HG03045 (cell line): Measurements from ENCODE around the gene KNDC1.

Experiments
- ATAC-seq: cut with Tn5 transposase; IDR thresholded peaks from one replicate; pipeline ENCODE4 v1.9.1; 2021; ENCODE audit warnings: mild to moderate bottlenecking, moderate library complexity; ENCODE audit not compliant: unreplicated experiment

The KNDC1 gene

DNA sequence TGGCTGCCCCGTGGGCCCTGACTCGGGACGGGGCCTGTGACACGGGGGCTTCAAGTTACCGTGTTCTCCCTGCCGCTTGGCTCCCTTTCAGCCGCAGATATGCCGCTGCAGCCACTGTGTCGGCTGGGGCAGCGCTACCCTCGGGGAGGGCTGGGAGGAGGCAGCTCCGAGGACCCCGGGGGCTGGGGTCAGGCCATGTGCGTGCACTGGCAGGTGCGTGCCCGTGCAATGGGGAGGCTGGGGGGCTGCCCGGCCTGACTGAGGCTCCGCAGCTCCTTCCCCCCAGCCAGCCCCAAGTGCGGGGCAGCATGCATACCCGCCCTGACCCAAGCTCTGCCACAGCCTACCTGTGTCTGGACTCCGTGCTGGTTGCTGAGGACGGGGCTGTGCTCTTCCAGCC lies 29.2 kb downstream of the KNDC1 start:
- no peak for ATAC-seq

DNA sequence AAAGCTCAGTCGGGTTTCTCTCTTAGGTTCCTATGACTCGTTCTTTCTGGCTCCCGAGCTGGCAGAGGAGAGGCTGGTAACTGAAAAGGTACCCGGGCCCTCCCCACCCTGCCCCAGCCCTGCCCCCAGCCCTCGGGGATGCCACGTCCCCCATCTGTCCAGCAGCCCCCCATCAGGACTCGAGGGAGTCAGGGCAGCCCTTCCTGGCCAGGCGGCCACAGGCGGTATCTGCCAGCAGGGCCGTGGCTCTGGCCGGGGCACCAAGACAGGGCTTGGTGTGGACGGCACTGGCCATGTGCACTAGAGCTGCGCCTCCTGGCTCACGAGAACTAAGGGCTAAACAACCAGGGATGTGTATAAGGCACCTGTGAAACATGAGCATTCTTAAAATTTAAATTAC lies 29.7 kb downstream of the KNDC1 start:
- no peak for ATAC-seq

DNA sequence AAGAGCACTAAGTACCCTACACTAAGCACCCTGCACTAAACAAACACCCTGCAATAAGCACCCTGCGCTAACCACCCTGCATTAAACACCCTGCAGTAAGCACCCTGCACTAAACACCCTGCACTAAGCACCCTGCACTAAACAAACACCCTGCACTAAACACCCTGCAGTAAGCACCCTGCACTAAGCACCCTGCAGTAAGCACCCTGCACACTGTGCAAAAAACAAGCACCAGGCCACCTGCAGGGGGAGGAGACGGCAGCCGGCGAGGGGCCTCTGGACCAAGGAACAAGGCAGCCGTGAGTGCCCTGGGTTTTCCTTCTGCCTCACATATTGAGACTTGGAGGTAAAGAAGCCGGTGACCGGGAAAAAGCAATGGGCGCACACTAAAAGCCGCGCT lies 30.2 kb downstream of the KNDC1 start:
- no peak for ATAC-seq

DNA sequence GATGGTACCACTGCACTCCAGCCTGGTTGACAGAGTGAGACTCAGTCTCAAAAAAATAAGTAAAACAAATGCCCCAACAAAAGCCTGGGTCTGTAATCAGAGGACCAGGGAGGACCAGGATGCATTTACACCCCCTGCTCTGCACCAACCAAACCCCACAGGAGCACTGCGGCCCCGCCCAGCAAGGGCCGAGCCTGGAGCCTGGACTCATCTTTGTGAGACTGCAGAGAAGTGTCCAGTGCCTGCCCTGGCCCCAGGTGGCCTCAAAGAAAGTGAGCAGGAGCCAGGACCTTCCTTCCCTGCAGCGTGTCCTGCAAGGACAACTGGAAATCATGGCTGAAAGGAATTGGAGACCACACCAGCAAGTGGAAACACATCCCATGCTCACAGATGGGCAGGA lies 31.6 kb downstream of the KNDC1 start:
- no peak for ATAC-seq

DNA sequence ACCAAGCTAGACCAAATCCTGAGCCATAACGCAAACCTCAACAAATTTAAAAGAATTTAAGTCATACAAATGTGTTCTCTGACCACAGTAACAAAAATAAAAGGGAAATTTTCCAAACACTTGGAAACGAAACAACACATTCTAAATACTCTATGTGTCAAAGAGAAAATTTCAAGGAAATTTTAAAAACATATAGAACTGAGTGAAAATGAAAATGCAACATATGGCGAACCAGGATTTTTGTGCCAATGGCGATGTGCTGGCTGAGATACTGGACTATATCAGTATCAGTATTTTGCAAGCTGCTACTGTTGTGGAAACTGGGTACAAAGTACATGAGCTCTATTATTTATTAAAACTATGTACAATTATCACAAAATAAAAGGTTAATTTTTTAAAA lies 34.1 kb downstream of the KNDC1 start:
- ATAC-seq = no peak

DNA sequence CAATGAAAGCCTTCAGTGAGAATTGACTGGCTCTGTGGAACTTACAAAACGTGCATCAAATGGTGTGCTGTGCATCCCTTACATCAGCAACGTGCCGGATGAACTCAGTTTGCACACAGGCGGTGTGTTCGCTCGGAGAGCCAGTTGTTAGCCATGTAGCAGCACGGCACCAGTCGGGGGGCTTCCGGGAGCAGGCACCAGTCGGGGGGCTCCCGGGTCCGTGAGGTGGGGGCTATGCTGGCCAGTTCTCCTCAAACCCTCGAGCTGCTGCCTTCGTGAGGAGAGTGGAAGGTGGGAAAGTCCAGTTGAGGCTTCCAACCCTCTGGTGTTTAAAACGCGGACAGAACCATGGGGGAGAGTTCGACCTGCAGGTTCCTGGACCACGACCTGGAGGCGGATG lies 35.1 kb downstream of the KNDC1 start:
- no peak for ATAC-seq

DNA sequence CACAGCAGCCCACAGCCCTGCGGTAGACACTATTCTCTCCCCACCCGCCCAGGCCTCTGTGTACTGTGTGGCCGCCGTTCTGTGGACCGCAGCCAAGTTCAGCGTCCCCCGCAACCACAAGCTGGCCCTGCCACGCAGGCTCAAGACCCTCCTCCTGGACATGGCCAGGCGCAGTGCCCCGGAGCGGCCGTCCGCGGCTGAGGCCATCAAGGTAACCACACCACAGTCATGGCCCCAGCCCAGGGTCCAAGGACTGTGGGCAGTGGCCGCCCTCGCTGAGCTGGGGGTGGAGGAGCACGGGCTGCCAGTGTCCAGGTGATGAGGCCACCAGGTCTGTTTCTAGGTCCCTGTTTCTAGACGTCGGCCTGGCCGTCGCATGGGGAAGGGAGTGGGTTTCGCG lies 35.6 kb downstream of the KNDC1 start:
- ATAC-seq = no peak

DNA sequence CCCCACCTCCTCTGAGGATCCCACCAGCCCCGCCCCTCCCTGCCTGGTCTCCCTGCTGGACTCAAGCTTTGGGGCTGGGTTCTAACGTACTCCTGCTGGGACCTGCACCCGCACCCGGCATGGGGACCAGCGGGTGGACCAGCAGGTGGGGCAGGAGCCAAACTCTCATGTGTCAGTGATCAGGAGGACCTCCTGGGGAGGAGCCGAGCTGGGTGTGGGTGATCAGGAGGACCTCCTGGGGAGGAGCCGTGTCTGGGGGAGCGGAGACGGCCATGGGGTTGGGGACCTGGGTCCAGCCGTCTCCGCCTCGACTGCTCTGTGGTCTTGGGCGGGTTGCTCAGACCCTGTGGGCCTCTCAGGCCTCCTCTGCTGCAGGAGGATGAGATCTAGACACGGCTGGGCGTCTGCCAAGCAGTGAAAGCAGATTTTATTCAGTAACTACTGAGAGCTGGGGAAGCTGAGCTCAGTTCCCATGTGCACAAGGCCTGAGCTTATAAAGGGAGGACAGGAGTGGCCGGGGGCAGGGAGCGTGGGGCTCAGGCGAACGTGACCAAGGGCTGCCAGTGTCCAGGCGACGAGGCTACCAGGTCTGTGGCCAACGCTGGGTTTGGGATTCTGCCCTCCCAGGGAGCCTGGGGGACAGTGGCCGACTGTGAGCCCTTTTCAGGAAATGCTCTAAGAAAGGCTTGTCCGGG lies 36.3 kb downstream of the KNDC1 start:
- ATAC-seq = no peak

DNA sequence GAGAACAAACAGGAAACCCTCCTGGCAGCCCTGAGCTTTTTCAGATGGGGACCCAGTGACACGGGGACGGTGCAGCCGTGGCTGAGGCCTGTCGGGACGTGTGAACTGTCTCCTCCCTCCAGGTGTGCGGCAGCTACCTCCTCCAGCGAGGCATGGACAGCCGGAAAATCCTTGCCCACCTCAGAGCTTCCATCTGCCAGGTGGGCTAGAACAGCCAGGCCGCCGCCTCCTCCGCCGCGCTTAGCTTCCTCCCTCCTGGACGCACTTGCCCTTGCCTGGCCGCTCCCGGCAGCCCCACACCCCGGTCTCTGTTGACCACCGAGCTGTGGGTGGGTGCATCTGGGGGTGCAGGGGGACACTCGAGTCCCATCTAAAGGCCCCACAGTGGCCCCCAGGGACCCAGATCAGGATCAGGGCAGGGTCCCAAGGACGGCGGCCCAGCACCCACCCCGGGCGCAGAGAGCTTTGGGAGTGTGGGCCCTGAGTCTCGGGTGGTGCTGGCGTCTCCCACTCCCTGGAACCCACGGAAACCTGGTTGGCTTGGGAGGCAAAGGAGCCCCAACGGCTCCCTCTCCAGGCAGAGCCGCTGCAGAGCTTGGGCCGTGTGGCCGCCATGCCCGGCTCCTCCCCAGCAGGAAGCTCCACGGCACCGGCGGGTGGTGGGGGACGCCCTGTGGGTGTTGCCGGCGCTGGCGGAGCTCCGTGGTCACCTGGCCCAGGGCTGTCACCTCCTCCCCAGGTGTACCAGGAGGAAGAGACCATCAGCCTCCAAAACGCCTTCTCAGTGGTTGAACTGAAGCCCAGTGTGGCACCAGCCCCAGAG lies 37.1 kb downstream of the KNDC1 start:
- no peak for ATAC-seq

DNA sequence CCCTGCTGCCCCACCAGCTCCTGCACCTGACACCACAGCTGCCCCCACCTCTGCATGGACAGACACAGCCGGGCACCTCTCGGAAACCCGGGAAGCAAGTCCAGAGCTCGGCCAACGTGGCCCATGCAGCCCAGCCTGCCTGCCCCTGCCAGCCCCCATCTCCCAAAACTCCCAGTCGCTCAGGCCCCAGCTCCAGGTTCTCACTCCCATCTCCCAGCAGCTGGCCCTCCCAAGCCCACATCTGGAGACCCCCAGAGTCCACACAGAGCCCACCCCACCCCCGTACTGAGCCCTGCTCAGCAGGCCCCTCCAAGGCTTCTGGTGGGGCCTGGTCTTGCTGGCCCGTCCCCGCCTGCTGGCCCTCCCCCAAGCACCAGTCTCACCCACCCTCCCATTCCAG lies 37.8 kb downstream of the KNDC1 start:
- no peak for ATAC-seq

DNA sequence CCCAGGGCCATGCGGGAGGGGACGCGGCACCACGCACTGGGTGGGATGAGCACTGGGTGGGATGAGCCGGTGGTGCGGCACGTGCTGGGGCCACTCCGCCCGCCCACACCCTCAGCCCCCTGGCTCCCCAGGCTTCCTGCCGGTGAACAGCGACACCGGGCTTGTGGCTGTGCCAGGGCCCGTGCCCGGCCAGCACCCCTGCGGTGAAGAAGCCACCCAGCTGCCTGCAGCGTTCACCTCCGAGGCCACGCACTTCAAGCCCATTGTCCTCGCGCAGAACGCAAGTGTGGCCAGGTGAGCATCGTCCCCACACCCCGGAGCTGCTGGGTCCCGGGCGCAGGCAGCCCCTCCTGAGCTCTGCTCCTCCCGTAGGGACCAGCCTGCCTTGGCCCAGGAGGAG lies 38.2 kb downstream of the KNDC1 start:
- no peak for ATAC-seq

DNA sequence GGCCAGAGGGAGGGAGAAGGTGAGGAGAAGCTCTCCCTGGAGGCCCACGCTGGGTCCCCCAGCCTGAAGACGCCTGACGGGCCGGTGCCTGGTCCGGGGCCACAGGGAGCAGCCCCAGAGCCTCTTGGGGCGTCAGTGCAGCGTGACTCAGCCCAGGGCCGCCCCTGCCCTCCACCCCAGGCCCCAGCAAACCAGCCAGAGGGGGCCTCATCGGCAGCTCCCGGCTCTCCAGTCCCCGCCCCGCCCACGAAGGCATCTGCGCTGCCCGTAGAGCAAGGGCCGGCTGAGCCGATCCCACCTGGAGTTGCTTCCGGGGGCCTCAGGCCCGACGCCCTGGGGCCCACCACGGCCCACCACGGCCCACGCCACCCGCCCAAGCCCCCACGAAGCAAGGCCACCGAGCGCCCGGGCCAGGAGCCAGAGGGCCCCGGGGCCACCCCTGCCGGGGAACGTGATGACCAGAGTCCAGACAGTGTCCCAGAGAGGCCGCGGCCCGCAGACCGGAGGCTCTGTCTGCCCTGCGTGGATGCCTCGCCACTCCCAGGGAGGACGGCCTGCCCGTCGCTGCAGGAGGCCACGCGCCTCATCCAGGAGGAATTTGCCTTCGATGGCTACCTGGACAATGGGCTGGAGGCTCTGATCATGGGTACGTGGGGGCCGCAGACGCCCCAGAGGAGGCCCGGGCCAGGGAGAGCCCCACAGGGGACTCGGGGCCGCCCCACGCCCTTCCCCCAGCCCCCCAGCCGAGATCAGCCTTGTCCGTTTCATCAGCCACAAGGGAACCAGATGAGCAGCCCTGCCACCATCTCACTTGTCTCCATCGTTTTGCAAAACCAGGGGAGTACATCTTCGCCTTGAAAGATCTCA lies 38.8 kb downstream of the KNDC1 start:
- no peak for ATAC-seq

DNA sequence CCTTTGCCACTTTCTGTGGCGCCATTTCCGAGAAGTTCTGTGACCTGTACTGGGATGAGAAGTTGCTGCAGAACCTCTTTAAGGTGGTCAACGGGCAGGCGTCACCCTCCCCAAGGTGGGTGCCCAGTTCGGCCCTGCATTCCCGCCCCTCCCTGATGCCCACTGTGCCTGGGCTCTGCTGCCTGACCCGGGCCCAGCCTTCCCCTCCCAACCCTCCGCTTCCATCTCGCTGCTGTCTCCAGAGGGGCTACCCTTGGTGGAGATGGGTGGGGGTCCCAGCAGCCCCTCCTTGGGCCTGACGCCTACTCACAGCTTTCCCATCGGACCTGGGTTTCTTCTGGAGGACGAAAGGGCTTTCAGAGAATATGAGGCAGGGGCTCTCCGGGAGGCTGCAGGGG lies 39.5 kb downstream of the KNDC1 start:
- no peak for ATAC-seq

DNA sequence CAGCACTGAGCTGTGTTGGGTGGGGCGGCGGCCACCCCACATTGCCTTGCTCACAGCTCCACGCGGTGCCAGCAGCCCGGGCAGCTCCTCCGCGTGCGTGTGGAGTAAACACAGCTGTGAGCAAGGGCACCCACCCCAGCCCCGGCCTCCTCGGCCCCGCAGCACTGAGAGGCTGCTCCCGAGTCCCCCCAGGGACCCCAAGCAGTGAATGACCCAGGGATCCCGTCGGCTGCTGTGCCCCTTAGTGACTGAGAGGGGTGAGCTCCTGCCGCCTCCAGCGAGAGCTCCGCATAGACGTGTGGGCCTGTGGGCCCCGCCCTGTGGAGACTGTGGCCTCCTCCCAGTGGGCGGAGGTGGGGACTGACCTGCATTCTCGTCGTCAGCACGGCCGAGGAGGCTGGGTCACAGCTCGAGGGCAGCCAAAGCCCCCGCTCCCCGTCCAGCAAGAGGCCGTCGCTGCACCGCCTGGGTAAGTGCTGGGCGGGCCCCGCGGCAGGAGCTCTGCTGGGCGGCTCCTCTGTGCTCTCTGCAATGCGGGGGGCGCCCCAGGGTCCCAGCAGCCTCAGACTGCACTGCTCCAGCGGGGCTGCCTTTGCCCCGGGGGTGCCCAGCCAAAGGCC lies 40.1 kb downstream of the KNDC1 start:
- no peak for ATAC-seq

DNA sequence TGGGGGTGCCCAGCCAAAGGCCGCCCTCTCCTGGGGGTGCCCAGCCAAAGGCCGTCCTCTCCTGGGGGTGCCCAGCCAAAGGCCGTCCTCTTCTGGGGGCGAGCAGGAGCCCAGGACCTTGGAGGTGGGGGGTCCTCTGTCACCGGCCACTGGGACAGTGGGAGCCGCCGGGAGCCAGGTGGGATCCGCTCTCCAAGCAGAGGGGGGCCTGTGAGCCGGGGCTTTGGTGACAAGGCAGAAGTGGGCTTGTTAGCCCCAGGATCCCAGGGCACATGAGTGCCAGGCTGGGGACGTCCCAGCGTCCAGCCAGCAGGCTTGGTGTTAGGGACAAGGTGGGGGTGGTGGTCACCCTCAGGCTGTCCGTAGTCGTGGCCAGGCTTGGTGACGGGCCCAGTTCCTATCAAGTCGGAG lies 40.6 kb downstream of the KNDC1 start:
- ATAC-seq = no peak

DNA sequence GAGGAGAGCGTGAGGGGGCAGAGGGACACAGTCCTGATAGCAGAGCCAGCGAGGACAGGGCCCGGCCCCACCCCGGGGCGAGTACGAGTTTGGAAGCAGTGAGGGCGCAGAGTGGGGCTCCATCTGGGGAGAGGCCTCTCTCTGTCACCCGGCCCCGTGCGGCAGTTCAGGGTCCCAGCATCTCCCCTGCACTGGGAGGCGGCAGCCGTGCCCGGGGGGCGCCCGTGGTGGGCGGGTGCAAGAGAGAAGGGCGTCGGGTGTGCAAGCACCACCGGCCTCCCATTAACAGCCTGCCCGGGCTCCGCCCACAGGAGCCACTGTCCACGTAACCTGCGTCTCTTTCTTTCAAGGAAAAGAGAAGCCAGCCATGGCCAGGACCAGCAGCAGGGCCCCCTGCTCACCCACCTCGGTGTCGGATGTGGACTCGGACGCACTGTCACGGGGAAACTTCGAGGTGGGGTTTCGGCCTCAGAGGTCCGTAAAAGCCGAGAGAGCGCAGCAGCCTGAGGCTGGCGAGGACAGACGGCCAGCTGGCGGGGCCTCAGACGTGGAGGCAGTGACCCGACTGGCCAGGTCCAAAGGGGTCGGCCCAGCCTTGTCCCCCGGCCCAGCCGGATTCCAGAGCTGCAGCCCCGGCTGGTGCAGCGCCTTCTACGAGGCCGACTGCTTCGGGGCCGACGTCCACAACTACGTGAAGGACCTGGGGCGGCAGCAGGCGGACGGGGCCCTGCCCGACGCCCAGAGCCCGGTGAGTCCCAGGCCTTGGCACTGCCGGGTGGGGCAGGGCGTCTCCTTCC lies 41.3 kb downstream of the KNDC1 start:
- no peak for ATAC-seq

DNA sequence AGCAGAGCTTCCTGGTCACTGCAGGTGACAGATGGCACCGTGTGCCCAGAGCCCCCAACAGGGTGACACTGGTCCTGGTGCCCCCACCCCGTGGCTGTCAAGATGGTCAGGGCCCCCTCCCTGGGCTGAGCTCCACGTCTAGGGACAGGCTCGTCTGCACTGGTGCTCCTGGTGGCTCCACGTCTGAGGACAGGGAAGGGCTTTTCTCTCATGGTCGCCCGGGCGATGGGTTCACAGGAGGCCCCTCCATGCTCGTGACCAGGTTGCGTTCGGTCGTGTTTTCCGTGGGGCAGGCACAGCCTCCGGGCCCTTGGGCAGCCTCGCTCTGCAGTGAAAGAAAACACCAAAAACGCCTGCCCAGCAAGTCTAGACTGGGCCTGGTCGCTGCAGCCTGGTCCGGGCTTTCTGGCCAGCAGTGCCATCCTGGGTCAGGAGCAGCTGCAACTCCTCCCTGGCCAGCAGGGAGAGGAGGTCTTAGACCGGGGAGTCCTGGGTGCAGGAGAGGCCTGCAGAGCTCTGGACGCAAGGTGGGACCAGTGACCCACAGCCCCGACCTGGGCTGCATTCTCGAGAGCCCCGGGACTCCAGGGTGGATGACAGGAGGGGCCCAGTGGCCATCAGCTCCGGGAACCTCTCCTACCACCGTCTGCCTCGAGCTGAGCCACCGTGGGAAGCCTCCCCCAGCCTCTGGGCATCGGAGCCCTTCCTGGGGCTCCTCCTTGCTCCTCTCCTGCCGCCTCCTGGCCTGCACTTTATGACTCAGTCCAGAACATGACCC lies 42.1 kb downstream of the KNDC1 start:
- no peak for ATAC-seq

DNA sequence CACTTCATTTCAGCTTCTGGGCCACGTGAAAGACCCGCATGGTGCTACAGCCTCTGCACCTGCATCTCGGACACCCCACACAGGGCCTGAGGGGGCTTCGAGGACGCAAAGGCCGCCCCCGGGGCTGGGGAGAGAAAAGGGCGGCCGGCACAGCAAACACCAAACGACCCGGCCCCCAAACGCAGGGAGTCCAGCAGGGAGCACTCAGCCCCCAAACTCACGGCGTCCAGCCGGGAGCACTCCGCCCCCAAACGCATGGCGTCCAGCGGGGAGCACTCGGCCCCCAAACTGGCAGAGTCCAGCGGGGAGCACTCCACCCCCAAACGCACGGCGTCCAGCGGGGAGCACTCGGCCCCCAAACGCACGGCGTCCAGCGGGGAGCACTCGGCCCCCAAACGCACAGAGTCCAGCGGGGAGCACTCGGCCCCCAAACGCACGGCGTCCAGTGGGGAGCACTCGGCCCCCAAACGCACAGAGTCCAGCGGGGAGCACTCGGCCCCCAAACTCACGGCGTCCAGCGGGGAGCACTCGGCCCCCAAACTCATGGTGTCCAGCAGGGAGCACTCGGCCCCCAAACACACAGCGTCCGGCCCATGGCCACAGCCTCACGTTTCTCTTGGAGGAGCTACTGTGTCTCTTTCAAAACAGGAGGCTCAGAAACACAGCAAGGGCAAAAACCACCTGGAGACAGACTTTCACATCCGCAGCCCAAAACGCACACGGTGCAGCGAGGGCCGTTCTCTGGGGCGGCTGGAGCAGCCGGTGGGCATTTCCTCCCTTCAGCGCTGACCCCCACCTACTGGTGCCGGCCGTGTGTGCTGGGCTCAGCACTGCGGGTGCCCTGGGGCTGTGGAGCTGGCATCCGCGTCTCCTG lies 43.0 kb downstream of the KNDC1 start:
- ATAC-seq = no peak
